ENCODE data around the gene RIN2.

RIN2 gene

DNA sequence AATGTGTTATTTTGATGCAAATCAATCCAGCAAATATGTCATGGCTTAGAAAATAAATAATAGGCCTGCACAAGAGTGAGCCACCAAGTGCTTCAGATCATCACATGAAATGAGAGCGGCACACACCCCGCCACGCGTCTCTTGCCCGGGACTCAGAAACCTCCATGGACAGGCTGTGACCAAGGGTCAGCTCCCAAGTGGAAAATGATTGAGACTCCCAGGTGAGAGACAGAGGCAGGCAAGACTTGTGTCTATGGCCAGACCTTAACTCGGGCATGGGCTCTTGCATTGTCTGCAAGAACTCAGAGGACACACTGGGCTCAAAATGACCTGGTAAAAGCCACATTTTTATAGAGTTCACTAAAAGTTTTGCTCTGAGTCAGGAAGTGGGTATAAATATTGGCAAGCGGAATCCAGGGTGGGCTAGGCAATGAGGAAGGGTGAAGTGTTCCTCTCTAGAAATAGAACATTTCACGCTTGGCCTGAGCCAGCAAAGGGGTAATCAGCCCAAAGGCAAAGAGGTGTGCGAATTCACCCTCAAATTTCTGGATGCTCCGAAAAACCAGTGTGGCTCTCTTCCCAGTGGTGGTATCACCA lies 30.7 kb upstream of the RIN2 start:
- Mint-ChIP-seq H3K27me3 (no peaks in the 10 kb centered on the region), H3K36me3 (no peaks in the 10 kb centered on the region), H3K27ac (no peak overlapping the region), H3K9me3 (ENCODE audit: low read depth) (no peaks in the 10 kb centered on the region), H3K4me3 (no peak overlapping the region), H3K4me1 (ENCODE audit: low read depth) (no peaks in the 10 kb centered on the region)

DNA sequence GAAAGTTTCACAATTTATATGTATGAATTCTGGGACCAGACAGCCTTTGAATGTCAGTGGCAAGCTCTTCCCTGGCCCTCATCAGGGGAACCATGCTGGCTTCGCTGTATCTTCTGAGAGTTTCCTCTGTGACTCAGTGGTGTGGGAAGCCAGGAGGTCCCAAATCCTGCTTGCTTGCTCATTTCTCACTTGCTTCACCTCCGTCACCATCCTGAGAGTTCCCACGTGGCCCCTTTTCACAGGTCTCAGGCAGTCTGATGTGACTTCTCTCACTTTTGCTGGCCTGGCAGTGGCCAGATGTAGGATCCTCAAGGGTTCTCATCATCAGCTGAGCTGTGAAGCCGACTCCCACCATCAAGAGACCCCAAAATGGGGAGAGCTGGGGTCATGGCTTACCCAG lies 28.4 kb upstream of the RIN2 start:
- Mint-ChIP-seq H3K4me3 (no peak overlapping the region), H3K4me1 (ENCODE audit: low read depth) (no peaks in the 10 kb centered on the region), H3K9me3 (ENCODE audit: low read depth) (no peaks in the 10 kb centered on the region), H3K36me3 (no peaks in the 10 kb centered on the region), H3K27me3 (no peaks in the 10 kb centered on the region), H3K27ac (no peak overlapping the region)

GRCh38 chr20:19730706-19731105 lies 27.4 kb upstream of the RIN2 start:
- Mint-ChIP-seq H3K4me3 (no peak overlapping the region), H3K4me1 (ENCODE audit: low read depth) (no peaks in the 10 kb centered on the region), H3K27ac (no peak overlapping the region), H3K9me3 (ENCODE audit: low read depth) (no peaks in the 10 kb centered on the region), H3K27me3 (no peaks in the 10 kb centered on the region), H3K36me3 (no peaks in the 10 kb centered on the region)

DNA sequence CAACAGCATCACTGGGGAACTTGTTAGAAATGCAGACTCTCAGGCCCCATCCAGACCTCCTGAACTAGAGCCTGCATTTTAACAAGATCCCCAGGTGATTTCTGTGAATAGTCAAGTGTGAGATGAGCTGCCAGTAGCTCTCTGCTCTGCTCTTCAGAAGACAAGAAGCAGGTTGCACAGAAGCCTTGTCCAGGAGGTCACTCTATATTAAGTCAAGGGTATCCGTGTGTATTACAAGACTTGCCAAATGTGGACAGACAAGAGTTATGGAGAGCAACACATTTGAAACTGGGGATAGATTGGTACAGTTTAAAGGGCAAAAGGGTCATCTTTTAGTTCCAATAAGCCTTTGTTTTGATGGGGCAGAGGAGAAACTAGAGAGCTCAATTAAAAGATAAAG lies 23.2 kb upstream of the RIN2 start:
- Mint-ChIP-seq H3K9me3 (ENCODE audit: low read depth) (no peaks in the 10 kb centered on the region), H3K27me3 (peaks cover 3% of the 10 kb centered on the region), H3K27ac (no peak overlapping the region), H3K4me1 (ENCODE audit: low read depth) (no peaks in the 10 kb centered on the region), H3K36me3 (no peaks in the 10 kb centered on the region), H3K4me3 (no peak overlapping the region)

DNA sequence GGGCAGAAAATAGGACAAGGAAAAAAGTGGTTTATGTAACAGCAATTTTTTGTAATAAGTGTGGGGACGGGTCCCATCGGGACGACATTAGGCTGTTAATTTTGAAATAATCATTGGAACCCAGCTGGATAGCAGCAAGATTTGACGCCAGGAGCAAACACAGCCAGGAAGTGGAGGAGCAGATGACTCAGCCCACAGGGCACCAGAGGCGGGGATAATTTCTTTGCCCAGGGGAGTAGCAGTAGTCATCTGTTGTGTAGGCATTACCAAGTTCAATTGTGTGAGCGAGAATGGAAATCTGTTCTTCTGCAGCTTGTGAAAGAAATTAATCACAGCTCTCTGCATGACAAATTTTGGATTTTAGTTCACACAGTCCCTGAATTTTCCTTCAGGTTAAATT lies 22.6 kb upstream of the RIN2 start:
- H3K27ac Mint-ChIP-seq = no peak overlapping the region
- H3K4me3 Mint-ChIP-seq = no peak overlapping the region

DNA sequence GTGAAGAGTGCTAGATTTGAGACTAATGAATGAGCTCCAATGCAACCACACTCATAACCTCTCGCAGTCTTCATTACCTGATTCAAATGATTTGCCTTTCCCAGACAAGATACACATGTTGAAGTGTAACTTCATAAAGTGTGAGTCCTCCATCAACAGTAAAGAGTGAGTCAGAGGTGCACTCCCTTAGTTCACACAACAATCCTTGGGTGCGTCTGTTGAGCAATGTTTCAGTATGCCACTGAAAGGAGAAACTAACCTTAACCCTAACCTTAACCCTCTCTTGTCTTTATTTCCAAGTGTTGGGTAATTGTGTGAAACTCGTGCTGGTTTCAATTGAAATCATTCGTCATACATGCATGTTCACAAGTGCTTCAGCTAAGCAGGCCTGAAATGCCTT lies 21.0 kb upstream of the RIN2 start:
- H3K27me3 Mint-ChIP-seq = peaks cover 6% of the 10 kb centered on the region
- H3K4me1 Mint-ChIP-seq (ENCODE audit: low read depth) = no peaks in the 10 kb centered on the region
- H3K9me3 Mint-ChIP-seq (ENCODE audit: low read depth) = no peaks in the 10 kb centered on the region
- H3K4me3 Mint-ChIP-seq = no peak overlapping the region
- no peak overlapping the region for H3K27ac Mint-ChIP-seq
- H3K36me3 Mint-ChIP-seq = no peaks in the 10 kb centered on the region

More for the DNA sequence above, 22.6 kb upstream of the RIN2 start:
- H3K27me3 Mint-ChIP-seq = peaks cover 3% of the 10 kb centered on the region
- no peaks in the 10 kb centered on the region for H3K36me3 Mint-ChIP-seq
- no peaks in the 10 kb centered on the region for H3K4me1 Mint-ChIP-seq (ENCODE audit: low read depth)
- H3K9me3 Mint-ChIP-seq (ENCODE audit: low read depth) = no peaks in the 10 kb centered on the region

GRCh38 chr20:19738951-19739350 lies 19.1 kb upstream of the RIN2 start:
- Mint-ChIP-seq H3K27ac (no peak overlapping the region), H3K4me3 (no peak overlapping the region), H3K9me3 (ENCODE audit: low read depth) (no peaks in the 10 kb centered on the region), H3K27me3 (peaks cover 6% of the 10 kb centered on the region), H3K36me3 (no peaks in the 10 kb centered on the region), H3K4me1 (ENCODE audit: low read depth) (no peaks in the 10 kb centered on the region)

GRCh38 chr20:19739351-19739750 lies 18.7 kb upstream of the RIN2 start:
- Mint-ChIP-seq H3K27me3 (peaks cover 6% of the 10 kb centered on the region), H3K9me3 (ENCODE audit: low read depth) (no peaks in the 10 kb centered on the region), H3K4me1 (ENCODE audit: low read depth) (no peaks in the 10 kb centered on the region), H3K4me3 (no peak overlapping the region), H3K27ac (no peak overlapping the region), H3K36me3 (no peaks in the 10 kb centered on the region)

DNA sequence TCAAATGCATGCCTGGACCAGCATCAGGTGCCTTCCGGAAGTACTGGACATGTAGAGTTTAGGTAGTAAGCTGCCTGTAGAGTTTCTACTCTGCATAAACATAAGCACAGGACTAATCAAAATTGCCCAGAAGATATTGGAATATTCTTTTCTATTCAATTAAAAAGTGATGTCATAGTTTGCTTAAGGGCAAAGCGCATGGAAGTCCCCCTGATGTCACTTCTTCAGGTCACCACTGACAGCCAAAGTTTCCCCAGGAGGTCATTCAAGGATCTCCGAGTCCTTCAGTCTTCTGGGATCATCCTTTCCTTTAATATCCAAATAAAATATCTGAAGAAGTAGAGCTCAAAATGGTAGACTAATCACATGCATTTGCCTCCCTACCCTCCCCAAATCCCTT lies 17.5 kb upstream of the RIN2 start:
- no peaks in the 10 kb centered on the region for H3K4me1 Mint-ChIP-seq (ENCODE audit: low read depth)
- H3K4me3 Mint-ChIP-seq = no peak overlapping the region
- H3K27me3 Mint-ChIP-seq = peaks cover 10% of the 10 kb centered on the region
- no peaks in the 10 kb centered on the region for H3K9me3 Mint-ChIP-seq (ENCODE audit: low read depth)
- H3K36me3 Mint-ChIP-seq = no peaks in the 10 kb centered on the region
- H3K27ac Mint-ChIP-seq = no peak overlapping the region

GRCh38 chr20:19741924-19742323 lies 16.1 kb upstream of the RIN2 start:
- Mint-ChIP-seq H3K27ac (no peak overlapping the region), H3K9me3 (ENCODE audit: low read depth) (no peaks in the 10 kb centered on the region), H3K4me3 (no peak overlapping the region), H3K36me3 (no peaks in the 10 kb centered on the region), H3K27me3 (peaks cover 10% of the 10 kb centered on the region), H3K4me1 (ENCODE audit: low read depth) (no peaks in the 10 kb centered on the region)

- no peaks in the 10 kb centered on the region for H3K36me3 Mint-ChIP-seq
- no peak overlapping the region for H3K4me3 Mint-ChIP-seq
- no peak overlapping the region for H3K27ac Mint-ChIP-seq
- no peaks in the 10 kb centered on the region for H3K4me1 Mint-ChIP-seq (ENCODE audit: low read depth)
- H3K9me3 Mint-ChIP-seq (ENCODE audit: low read depth) = no peaks in the 10 kb centered on the region
- H3K27me3 Mint-ChIP-seq = peaks cover 10% of the 10 kb centered on the region
These were observed 15.0 kb upstream of the RIN2 start for GRCh38 chr20:19742974-19743639.

DNA sequence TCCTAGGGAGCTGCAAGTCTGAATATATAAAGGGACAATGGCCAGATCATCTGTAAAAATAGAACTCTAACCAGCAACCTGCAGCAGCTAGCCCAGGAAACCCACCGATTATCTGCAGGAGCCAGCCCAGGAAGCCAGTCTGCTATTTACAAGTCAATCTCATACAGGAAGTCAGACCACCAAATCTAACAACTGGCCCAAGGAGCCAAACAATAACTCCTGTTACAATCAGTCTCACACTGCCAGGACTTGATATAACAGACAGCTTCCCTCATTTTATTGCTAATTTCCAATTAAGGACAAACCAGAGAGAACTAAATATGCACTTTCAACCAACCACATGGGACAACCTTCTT lies 14.4 kb upstream of the RIN2 start:
- Mint-ChIP-seq H3K9me3 (ENCODE audit: low read depth) (peaks cover 3% of the 10 kb centered on the region), H3K4me3 (no peak overlapping the region), H3K27ac (no peak overlapping the region), H3K27me3 (peaks cover 10% of the 10 kb centered on the region), H3K36me3 (no peaks in the 10 kb centered on the region), H3K4me1 (ENCODE audit: low read depth) (no peaks in the 10 kb centered on the region)

- no peaks in the 10 kb centered on the region for H3K36me3 Mint-ChIP-seq
- no peaks in the 10 kb centered on the region for H3K4me1 Mint-ChIP-seq (ENCODE audit: low read depth)
- no peak overlapping the region for H3K4me3 Mint-ChIP-seq
- peaks cover 7% of the 10 kb centered on the region for H3K27me3 Mint-ChIP-seq
- H3K9me3 Mint-ChIP-seq (ENCODE audit: low read depth) = peaks cover 5% of the 10 kb centered on the region
- H3K27ac Mint-ChIP-seq = no peak overlapping the region
These were observed 13.0 kb upstream of the RIN2 start for GRCh38 chr20:19745106-19745505.

DNA sequence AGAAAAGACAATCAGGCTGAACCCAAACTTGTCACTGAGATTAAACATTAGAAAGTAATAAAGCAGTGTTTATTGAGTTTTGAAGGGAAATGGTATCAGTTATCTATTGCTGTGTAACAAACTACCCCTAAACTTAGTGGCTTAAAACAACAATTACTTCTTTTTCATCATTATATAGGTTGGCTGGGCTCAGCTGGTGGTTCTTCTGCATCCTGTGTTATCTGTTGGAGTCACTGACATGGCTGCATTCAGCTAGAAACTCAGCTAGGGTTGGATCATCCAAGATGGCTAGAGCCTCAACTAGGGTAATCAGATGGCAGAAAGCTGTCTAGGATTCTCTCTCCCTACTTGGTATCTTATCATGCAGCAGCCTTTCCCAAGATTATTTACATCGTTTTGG lies 12.5 kb upstream of the RIN2 start:
- H3K4me1 Mint-ChIP-seq (ENCODE audit: low read depth) = no peaks in the 10 kb centered on the region
- H3K27me3 Mint-ChIP-seq = peaks cover 7% of the 10 kb centered on the region
- peaks cover 5% of the 10 kb centered on the region for H3K9me3 Mint-ChIP-seq (ENCODE audit: low read depth)
- no peak overlapping the region for H3K27ac Mint-ChIP-seq
- no peaks in the 10 kb centered on the region for H3K36me3 Mint-ChIP-seq
- no peak overlapping the region for H3K4me3 Mint-ChIP-seq

DNA sequence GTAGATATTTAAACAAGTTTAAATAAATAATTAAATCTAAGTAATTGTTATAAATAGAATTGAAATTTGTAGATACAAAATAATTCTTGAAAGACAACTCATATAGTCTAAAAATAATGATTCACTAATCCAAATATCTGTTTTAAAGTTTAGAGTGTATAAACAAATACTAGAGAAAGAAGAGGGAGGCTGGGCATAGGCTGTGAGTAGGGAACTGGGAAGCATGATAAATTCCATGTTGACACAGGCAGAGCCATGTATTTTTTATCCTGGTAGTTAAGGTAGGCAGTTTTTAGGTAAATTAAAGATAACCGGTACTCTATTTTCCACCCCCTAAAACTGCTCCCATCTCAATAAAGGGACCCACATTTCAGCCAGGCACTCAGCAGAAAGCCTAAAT lies 11.7 kb upstream of the RIN2 start:
- H3K36me3 Mint-ChIP-seq = no peaks in the 10 kb centered on the region
- peaks cover 5% of the 10 kb centered on the region for H3K9me3 Mint-ChIP-seq (ENCODE audit: low read depth)
- H3K27ac Mint-ChIP-seq = no peak overlapping the region
- no peaks in the 10 kb centered on the region for H3K4me1 Mint-ChIP-seq (ENCODE audit: low read depth)
- H3K4me3 Mint-ChIP-seq = no peak overlapping the region
- H3K27me3 Mint-ChIP-seq = peaks cover 4% of the 10 kb centered on the region

DNA sequence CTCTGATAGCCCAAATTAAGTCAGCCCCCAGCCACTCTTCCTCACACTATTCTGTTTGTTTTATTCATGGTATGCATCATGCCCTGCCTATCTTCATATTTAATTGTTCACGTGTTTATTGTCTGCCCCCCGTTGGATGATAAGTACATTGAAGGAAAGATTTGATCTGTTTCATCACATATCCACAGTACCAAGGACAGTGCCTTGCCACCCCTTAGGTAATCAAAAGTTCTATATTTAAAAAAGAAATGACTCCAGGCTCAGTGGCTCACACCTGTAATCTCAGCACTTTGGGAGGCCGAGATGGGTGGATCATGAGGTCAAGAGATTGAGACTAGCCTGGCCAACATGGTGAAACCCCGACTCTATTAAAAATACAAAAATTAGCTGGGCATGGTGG lies 10.2 kb upstream of the RIN2 start:
- no peaks in the 10 kb centered on the region for H3K4me1 Mint-ChIP-seq (ENCODE audit: low read depth)
- no peaks in the 10 kb centered on the region for H3K36me3 Mint-ChIP-seq
- no peak overlapping the region for H3K4me3 Mint-ChIP-seq
- H3K9me3 Mint-ChIP-seq (ENCODE audit: low read depth) = peaks cover 5% of the 10 kb centered on the region
- H3K27ac Mint-ChIP-seq = no peak overlapping the region
- H3K27me3 Mint-ChIP-seq = peaks cover 5% of the 10 kb centered on the region

Data from activated naive CD8-positive, alpha-beta T cell (primary cell).